ENCODE measurements around the gene ALG8.
"Not testable (repeated sequence)": the region's sequence is repeated elsewhere in the genome, so short reads cannot be mapped to it uniquely, and the experiment has no call there.

The ALG8 gene

GRCh38 chr11:78100261-78100660, 39.2 kb downstream of the ALG8 start:
- DNase-seq: no peak

GRCh38 chr11:78099666-78100065, 39.8 kb downstream of the ALG8 start:
- DNase-seq: no peak

GRCh38 chr11:78097666-78098385, 41.6 kb downstream of the ALG8 start:
- DNase-seq: no peak

- DNase-seq: no peak
These were observed 45.2 kb downstream of the ALG8 start for GRCh38 chr11:78094250-78094649.

- DNase-seq: not testable (repeated sequence)
These were observed 52.8 kb downstream of the ALG8 start for GRCh38 chr11:78086521-78087074.

- no peak for DNase-seq
These were observed 53.5 kb downstream of the ALG8 start for GRCh38 chr11:78085972-78086371.

- not testable (repeated sequence) for DNase-seq
These were observed 54.9 kb downstream of the ALG8 start for GRCh38 chr11:78084506-78084905.

GRCh38 chr11:78083021-78083420, 56.4 kb downstream of the ALG8 start:
- no peak for DNase-seq

- DNase-seq: no peak
These were observed 57.3 kb downstream of the ALG8 start for GRCh38 chr11:78082146-78082545.

GRCh38 chr11:78081583-78081982, 57.8 kb downstream of the ALG8 start:
- no peak for DNase-seq

GRCh38 chr11:78080818-78081495, 58.5 kb downstream of the ALG8 start:
- DNase-seq: peak; percentile 38

GRCh38 chr11:78080084-78080817, 59.2 kb downstream of the ALG8 start:
- DNase-seq: no peak

- peak; percentile 80 for DNase-seq
These were observed 60.0 kb downstream of the ALG8 start, which contains the start of gene NDUFC2 for GRCh38 chr11:78079232-78080083. TSS of gene NDUFC2 (minus strand) at chr11:78079862. CDS start at chr11:78079744, 118 bp downstream.

- no peak for DNase-seq
These were observed 60.9 kb downstream of the ALG8 start for GRCh38 chr11:78078218-78079167.

- DNase-seq: not testable (repeated sequence)
These were observed 61.8 kb downstream of the ALG8 start for GRCh38 chr11:78077592-78077991.

GRCh38 chr11:78076733-78077403, 62.6 kb downstream of the ALG8 start:
- no peak for DNase-seq

- no peak for DNase-seq
These were observed 64.7 kb downstream of the ALG8 start for GRCh38 chr11:78074756-78075155.

- DNase-seq: no peak
These were observed 67.0 kb downstream of the ALG8 start for GRCh38 chr11:78072455-78072854.

GRCh38 chr11:78071717-78072116, 67.7 kb downstream of the ALG8 start:
- no peak for DNase-seq

- no peak for DNase-seq
These were observed 68.8 kb downstream of the ALG8 start for GRCh38 chr11:78070621-78071020.
